Ishikawa (cell line): ENCODE data around the gene MAML1.

Experiments
- CREB1 ChIP-seq: IDR thresholded peaks from 2 replicates; pipeline ENCODE4 v1.6.1; 2012; ENCODE audit warnings: low read depth
- EP300 ChIP-seq: IDR thresholded peaks from 2 replicates; pipeline ENCODE4 v1.6.1; 2012; ENCODE audit warnings: borderline replicate concordance
- YY1 ChIP-seq: IDR thresholded peaks from 2 replicates; pipeline ENCODE4 v1.6.1; 2012; ENCODE audit warnings: low read depth
- TF ChIP-seq, protein P1 (sequence below): IDR thresholded peaks from 2 replicates; pipeline ENCODE4 v1.6.1; 2012; ENCODE audit warnings: low read depth, mild to moderate bottlenecking
- TF ChIP-seq, protein P2 (sequence below): IDR thresholded peaks from 2 replicates; pipeline ENCODE4 v1.6.1; 2012

DNA sequence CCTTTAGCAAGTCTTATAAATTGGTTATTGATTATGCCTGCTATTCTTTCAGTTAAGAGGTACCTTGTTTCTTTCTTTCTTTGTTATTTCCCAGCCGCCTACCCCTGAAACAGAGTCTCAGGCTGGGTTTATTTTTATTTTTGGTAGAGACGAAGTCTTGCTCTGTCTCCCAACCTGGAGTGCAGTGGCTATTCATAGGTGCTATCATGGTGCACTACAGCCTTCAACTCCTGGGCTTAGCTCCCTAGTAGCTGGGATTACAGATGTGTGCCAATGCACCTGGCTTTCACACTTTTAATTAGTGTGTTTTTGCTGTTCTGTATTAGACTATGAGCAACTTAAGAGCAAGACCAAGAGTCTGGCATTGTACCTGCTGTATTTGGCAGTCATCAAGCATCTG, 14.2 kb downstream of the MAML1 start:
- TF ChIP-seq YY1 = no peak
- TF ChIP-seq CREB1 = no peak
- TF ChIP-seq, protein P1, sequence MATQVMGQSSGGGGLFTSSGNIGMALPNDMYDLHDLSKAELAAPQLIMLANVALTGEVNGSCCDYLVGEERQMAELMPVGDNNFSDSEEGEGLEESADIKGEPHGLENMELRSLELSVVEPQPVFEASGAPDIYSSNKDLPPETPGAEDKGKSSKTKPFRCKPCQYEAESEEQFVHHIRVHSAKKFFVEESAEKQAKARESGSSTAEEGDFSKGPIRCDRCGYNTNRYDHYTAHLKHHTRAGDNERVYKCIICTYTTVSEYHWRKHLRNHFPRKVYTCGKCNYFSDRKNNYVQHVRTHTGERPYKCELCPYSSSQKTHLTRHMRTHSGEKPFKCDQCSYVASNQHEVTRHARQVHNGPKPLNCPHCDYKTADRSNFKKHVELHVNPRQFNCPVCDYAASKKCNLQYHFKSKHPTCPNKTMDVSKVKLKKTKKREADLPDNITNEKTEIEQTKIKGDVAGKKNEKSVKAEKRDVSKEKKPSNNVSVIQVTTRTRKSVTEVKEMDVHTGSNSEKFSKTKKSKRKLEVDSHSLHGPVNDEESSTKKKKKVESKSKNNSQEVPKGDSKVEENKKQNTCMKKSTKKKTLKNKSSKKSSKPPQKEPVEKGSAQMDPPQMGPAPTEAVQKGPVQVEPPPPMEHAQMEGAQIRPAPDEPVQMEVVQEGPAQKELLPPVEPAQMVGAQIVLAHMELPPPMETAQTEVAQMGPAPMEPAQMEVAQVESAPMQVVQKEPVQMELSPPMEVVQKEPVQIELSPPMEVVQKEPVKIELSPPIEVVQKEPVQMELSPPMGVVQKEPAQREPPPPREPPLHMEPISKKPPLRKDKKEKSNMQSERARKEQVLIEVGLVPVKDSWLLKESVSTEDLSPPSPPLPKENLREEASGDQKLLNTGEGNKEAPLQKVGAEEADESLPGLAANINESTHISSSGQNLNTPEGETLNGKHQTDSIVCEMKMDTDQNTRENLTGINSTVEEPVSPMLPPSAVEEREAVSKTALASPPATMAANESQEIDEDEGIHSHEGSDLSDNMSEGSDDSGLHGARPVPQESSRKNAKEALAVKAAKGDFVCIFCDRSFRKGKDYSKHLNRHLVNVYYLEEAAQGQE = no peak
- TF ChIP-seq, protein P2, sequence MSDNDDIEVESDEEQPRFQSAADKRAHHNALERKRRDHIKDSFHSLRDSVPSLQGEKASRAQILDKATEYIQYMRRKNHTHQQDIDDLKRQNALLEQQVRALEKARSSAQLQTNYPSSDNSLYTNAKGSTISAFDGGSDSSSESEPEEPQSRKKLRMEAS = no peak
- no peak for TF ChIP-seq EP300
